Spleen (tissue), 7 donors: ENCODE results near the gene CIZ1.

Source experiments
- POLR2AphosphoS5 ChIP-seq, 3 donors: sonication (generic); formaldehyde crosslinking; IDR thresholded peaks; one replicate each; pipeline ENCODE4 v1.5.1; 2017; ENCODE audit warnings: antibody characterized with exemption in 3 of 3
- TF ChIP-seq, protein P1 (sequence below), 11 experiments: fragments of 200-600 bp in 7 of 11; fragments of 450-650 bp in 4 of 11; sonication (generic) in 4 of 11; IDR thresholded peaks in 8 of 11; conservative IDR thresholded peaks in 3 of 11; 1 replicate in 7 of 11; 2 replicates in 4 of 11; pipeline versions ENCODE4 v1.4.0 to v1.8.0; 2016 to 2021; ENCODE audit warnings: antibody characterized with exemption in 11 of 11, inconsistent platforms in 4 of 11, mild to moderate bottlenecking in 1 of 11
- donor health status: DM: no; HTN: no; CAD: no; lungs with moderate emphysema.
- donor health status: DM: no; HTN: no; CAD: no.
- donor health status: DM: no; HTN: no; CAD: no.

DNA sequence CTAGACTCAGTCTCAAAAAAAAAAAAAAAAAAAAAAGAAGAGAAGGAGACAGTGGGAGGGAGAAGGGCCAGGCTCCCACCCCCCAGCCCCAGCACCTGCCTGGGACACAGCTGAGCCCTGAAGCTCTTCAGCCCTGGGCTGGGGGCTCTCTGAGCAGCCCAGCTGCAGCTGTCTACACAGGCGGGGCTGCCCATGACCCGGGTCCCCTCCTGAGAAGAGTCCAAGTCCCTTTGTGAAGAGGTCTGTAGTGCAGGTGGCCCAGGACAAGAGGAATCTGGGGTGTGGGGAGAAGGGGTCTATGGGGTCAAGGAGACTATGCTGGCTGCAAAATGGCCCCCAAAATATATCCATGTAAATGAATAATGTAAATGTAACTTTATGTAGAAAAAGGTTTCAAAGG, 48.8 kb downstream of the CIZ1 start:
- TF ChIP-seq, protein P1, sequence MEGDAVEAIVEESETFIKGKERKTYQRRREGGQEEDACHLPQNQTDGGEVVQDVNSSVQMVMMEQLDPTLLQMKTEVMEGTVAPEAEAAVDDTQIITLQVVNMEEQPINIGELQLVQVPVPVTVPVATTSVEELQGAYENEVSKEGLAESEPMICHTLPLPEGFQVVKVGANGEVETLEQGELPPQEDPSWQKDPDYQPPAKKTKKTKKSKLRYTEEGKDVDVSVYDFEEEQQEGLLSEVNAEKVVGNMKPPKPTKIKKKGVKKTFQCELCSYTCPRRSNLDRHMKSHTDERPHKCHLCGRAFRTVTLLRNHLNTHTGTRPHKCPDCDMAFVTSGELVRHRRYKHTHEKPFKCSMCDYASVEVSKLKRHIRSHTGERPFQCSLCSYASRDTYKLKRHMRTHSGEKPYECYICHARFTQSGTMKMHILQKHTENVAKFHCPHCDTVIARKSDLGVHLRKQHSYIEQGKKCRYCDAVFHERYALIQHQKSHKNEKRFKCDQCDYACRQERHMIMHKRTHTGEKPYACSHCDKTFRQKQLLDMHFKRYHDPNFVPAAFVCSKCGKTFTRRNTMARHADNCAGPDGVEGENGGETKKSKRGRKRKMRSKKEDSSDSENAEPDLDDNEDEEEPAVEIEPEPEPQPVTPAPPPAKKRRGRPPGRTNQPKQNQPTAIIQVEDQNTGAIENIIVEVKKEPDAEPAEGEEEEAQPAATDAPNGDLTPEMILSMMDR (IDR thresholded peaks at IDR 0.05 in 8 of 11, conservative IDR thresholded peaks at IDR 0.05 in 3 of 11): no peak
- no peak for TF ChIP-seq POLR2AphosphoS5 (IDR thresholded peaks at IDR 0.05)
